UCSD-AML1 (cell line): ENCODE results near the gene KCNJ9.
"Not testable (repeated sequence)": the region's sequence is repeated elsewhere in the genome, so short reads cannot be mapped to it uniquely, and the experiment has no call there.

ENCODE experiments used
- DNase-seq: peaks from one replicate; lab custom pipeline; 2025; ENCODE audit not compliant: unreplicated experiment; lab: John Stamatoyannopoulos, UW

Gene KCNJ9

DNA sequence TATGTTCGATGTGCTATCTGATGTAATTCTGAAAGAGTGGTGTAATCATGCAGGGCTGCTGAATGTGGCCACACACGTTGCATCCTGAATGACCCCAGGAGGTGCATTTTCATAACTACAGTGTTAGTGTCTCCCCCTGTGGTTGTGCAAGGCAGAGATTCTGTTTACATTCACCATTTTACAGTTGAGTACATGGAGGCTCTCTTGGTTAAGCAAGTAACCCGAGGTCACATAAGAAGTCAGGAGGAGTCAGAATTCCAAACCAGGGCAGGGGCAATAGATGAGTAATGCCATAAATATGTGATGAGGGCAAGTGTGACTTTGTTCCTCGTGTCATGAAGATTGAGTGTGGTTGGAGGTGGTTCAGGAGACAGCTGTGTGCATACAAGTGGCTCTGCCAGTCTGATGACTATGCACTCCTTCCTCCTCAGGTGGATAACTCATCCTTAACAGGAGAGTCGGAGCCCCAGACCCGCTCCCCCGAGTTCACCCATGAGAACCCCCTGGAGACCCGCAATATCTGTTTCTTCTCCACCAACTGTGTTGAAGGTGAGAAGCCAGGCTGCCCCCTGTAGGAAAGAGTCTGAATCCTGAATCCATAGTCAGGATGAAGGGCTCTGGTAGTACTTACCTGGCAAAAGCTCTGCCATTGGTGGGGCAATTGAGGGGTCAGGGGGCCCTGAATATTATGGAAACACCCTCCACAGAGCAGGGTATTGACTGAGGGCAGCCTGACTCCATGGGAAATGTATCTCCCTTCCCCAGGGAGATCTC, 43.6 kb downstream of the KCNJ9 start:
- no peak for DNase-seq

DNA sequence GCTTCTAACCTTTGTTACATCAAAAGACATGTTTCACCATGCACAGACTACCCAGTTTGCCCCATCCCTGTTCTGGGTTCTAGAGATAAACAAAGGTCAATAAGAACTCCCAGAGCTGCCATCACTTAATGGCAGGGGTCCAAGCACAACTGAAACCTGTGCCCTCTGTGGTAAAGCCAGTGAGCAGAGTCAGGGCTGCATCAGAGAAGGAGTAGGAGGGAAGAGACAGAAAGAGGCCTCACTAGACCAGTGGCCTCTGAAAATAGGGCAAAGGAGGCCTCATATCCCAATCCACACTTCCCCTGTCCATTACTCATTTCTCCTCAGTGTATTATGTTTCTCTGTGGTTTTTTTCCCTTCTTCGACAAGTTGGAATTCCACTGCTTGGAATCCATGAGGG, 44.4 kb downstream of the KCNJ9 start:
- no peak for DNase-seq

DNA sequence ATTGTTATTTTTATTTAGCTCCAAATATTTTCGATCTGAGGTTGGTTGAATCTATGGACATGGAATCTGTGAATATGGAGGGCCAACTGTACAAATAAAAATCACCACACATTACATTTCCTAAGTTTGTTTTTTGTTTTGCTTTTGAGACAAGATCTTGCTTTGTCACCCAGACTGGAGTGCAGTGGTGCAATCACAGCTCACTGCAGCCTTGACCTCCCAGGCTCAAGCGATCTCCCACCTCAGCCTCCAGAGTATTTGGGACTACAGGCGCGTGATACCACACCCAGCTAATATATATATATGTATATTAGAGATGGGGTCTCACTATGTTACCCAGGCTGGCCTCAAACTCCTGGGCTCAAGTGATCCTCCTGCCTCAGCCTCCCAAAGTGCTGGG, 45.0 kb downstream of the KCNJ9 start:
- not testable (repeated sequence) for DNase-seq

DNA sequence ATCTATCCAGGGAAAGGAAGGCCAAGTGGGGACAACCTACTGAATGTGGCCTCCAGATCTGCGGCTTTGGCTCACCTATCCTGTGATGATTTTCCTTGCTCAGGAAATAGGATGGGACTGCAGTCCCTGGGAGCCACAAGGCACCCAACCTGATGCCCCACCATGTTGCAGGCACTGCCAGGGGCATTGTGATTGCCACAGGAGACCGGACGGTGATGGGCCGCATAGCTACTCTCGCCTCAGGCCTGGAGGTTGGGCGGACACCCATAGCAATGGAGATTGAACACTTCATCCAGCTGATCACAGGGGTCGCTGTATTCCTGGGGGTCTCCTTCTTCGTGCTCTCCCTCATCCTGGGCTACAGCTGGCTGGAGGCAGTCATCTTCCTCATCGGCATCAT, 46.0 kb downstream of the KCNJ9 start:
- DNase-seq: no peak

DNA sequence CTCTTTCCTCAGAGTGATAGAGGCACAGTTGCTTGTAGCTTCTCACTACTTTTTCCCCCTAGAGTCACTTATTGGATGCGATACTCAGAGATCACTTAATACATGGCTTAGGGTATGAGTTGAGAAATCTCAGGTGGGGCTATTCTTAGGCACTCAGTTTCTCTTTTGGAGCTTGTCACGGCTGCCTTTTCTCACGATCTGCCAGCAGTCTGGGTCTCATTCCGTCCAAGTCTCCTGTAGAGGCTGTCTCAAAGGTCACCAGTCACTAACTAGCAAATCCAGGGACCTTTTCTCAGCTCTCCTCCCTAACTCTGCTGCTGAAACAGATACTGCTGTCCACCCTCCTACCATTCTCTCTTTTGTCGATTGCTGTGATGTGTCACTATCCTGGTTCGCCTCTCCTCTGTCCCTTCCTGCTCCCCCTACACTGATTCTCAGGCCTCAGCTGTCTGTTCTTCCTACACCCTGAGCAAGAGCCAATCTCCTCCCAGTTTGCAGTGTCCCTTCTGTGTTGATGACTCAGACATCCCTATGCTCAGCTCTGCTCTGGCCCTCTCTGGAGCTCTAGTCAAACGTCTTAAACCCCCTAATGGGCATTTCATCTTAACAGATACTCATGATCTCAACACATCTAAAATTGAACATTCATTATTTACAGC, 46.7 kb downstream of the KCNJ9 start:
- DNase-seq: no peak

DNA sequence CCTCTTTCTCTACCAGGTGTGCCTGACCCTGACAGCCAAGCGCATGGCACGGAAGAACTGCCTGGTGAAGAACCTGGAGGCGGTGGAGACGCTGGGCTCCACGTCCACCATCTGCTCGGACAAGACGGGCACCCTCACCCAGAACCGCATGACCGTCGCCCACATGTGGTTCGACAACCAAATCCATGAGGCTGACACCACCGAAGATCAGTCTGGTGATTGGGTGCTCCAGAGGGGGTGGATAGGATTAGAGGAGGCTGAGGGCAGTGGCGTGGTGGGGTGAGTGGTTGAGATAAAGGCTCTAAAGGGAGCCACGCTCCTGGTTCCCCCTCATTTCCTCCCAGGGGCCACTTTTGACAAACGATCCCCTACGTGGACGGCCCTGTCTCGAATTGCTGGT, 47.3 kb downstream of the KCNJ9 start:
- DNase-seq: no peak

DNA sequence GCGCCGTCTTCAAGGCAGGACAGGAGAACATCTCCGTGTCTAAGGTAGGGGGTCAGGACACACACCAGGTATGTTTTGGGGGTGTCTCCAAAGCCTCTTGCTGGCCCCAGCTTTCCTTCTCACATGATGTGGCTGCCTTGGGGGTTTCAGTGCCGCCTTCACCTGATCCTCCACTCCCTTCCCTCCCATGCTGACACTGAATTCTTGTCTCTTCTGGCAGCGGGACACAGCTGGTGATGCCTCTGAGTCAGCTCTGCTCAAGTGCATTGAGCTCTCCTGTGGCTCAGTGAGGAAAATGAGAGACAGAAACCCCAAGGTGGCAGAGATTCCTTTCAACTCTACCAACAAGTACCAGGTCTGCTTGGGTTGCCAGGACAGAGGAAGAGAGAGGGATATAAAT, 47.7 kb downstream of the KCNJ9 start:
- no peak for DNase-seq

DNA sequence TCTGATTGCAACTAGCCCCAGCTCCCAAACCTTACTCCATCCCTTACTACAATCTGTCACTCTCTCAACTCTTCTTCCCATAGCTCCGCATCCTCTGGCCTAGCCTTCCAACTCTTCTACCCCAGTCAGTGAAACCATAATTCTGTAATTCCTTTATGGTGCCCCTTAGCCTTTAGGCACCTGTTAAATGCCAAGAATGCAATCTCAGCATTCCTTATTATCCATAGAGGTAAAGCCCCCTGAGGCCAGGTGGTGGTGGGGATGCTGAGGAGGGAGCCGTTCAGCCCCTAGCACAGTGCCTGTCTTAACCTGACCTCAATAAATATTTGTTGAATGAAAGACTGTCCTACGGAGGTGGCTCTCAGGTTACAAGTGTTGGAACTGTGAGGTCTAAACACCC, 48.2 kb downstream of the KCNJ9 start:
- DNase-seq: no peak

DNA sequence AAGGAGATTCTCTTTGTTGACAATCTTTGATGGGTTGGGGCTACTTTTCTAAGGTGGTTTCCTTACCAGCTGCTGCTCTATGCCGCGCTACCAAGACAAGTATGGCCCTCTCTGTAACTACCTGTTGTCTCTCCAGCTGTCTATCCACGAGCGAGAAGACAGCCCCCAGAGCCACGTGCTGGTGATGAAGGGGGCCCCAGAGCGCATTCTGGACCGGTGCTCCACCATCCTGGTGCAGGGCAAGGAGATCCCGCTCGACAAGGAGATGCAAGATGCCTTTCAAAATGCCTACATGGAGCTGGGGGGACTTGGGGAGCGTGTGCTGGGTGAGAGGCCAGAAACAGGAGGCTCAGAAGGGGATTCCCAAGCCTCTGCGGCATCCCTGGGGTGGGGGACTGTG, 48.6 kb downstream of the KCNJ9 start:
- no peak for DNase-seq

DNA sequence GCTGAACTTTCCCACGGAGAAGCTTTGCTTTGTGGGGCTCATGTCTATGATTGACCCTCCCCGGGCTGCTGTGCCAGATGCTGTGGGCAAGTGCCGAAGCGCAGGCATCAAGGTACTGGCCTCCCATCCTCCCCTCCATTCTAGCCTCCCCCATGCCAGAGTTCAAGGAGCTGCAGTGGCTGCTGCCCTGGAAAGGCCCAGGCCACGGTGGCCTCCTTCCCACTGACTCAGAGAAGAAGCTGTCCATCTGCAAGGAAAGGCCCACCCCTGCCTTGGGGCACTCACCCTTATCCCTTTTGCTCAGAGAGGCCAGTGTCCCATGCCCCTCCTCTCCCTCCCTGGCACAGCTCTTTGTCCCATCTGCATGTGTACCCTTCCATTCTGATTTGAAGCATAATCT, 49.1 kb downstream of the KCNJ9 start:
- DNase-seq: no peak

DNA sequence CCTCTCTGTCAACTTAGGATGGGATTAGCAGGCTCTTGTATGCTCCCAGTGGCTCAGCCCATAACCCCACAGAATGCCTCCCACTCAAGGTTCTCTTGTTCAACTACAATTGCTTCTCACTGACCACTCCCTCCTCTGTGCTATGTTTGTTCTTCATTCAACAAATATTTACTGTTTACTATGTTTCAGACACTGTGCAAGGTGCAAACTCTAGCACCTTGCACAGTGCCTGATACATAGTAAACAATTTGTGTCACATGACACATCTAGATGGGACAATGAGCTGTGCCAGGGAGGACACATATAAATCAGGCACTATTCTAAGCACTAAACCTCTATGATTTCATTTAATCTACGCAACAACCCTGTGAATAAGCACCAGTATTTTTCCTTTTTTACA, 49.6 kb downstream of the KCNJ9 start:
- no peak for DNase-seq

DNA sequence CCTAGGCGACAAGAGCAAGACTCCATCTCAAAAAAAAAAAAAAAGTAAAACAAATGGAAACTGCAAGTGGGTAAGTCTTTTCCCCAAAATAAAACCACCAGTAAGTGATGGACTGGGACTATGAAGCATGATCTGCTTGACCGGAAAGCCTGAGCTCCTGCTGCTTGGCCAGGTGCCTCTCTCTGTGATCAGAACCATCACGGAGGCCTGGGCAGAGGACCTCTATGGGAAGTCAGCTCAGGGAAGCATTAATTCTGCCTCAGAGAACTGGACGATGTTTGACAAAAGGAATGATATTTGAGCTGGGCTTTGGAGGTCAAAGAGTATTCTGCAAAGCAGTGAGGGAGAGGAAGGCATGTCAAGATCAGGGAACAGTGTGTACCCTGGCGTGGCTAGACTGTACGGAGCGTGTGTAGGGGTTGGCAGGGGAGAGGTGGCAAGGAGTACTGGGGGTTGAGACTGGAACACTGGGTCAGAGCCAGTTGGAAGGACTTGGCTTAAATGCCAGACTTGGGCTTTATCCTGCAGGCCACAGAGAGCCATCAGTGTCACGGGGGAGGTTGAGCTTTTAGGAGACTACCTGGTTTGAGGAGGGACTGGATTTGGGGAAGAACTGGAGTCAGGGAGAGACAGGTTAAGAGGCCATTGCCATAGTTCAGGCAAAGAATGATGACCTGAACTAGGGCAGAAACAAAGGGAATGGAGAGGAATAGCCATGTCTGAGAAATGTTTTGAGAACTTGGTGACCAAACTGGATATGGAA, 50.6 kb downstream of the KCNJ9 start:
- no peak for DNase-seq

DNA sequence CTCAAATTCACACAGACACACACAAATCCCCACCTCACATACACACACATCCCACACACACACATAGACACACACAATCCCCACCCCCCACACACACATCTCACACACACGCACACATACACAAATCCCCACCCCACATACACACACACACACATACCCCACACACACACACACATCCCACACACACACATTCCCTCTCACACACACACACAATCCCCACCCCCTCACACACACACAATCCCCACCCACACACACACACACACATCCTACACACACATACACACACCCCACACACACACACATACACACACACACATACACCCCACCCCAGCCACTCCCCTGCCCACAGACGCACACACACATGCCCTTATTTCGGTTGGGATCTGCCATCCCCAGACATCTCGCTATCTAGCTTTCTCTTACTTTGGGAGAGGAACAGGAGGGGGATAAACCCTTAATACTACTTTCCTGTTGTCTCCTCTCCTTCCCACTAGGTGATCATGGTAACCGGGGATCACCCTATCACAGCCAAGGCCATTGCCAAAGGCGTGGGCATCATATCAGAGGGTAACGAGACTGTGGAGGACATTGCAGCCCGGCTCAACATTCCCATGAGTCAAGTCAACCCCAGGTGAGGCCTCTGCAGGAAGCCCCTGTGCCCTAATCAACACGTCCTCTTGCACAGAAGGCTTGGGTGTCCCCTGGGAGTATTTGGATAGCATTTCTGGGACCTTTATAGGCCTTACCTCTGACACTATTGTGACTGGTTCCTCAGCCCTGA, 52.8 kb downstream of the KCNJ9 start:
- no peak for DNase-seq

DNA sequence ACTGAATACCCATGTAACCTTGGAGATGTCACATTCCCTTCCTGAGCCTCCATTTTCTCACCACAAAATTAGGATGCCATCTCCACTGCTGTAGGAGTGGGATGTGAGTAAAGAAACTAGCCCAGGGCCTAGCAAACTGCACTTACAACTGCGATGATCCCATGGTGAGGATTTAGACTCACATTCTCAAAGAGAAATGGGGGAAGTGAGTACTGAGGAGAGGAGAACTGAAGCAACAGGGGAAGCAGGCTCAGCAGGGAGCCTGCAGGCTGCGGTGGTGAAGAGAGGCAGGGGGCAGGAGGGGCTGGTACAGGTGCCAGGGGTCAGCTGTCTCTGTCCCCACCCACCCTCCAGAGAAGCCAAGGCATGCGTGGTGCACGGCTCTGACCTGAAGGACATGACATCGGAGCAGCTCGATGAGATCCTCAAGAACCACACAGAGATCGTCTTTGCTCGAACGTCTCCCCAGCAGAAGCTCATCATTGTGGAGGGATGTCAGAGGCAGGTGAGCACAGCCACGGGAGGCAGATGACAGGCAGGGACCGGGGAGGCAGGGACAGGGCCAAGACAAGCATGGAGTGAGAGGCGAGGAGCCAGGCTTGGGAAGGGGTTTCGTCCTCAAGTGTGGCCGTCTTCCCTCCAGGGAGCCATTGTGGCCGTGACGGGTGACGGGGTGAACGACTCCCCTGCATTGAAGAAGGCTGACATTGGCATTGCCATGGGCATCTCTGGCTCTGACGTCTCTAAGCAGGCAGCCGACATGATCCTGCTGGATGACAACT, 53.6 kb downstream of the KCNJ9 start:
- DNase-seq: no peak

DNA sequence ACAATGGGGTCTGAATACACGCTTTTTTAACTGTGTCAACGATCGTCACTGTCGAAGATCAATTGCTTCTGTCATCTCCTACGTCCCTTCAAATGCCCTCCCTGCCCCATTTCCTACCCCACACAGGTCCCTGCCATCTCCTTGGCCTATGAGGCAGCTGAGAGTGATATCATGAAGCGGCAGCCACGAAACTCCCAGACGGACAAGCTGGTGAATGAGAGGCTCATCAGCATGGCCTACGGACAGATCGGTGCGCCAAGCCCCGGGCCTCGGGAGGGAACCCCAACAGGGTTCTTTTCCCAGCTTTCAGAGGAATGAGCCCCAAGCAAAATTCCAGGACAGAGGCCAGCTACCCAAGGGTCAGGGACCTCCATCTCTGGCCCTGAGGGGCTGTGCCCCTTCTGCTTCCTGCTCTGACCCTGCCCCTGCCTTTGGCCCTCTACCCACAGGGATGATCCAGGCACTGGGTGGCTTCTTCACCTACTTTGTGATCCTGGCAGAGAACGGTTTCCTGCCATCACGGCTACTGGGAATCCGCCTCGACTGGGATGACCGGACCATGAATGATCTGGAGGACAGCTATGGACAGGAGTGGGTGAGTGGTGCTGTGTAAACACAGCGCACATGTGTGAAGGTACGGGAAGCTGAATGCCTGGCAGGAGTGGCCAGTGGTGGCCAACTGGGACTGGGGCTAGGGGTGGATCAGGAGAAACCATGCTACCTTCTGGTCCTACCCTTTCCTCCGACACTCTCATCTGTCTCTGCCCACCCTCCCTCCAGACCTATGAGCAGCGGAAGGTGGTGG, 55.0 kb downstream of the KCNJ9 start:
- DNase-seq: no peak

DNA sequence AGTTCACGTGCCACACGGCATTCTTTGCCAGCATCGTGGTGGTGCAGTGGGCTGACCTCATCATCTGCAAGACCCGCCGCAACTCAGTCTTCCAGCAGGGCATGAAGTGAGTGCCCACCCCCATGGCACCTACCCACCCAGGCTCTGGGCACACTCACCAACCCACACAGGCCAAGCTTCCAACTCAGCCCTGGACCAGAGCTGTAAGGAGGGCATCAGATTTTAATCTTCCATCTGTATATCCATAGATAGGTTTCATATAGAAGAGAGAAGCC, 55.5 kb downstream of the KCNJ9 start:
- no peak for DNase-seq

DNA sequence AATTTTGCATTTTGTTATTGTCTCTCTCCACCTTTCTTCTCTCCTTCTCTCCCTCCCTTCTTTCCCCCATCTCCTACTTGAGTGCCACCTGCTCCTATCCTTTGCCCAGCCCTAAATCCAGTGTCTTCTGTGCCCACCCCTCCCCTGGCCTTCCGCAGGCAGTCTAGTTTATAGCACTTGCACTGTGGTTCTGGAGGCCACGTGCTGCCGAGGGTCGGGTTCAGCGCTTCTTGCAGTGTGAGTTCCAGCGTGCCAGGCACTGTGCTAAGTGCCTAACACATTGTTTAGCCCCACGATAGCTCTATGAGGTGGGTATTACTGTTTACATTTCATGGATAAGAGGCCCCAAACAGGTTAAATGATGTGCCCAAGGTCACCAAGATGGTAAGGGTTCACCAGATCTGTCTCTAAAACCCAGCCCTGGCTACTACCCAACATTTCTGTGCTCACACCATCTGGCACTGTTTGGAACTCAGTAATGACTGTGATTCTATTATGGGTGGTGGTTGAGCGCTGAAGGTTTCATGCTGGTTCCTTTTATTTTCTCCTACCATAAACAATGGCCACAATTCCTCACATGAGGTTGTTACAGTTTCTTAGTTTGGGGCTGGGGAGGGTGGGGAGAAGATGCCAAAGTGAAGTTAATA, 56.0 kb downstream of the KCNJ9 start:
- DNase-seq: no peak

DNA sequence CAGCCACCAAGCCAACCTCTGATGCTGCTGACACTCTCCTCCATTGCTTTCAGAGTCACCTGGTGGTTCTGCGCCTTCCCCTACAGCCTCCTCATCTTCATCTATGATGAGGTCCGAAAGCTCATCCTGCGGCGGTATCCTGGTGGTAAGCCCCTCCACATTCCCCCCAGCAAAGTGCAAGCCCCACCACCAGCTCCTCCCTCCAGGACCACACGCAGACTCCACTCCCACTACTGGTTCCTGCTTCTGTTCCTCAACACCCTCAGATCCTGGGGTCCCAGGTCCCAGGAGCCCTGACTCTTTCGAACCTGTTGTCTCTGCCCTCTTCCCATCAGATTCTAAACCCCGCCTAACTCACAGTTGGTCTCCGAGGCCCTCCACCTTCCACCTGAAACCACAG, 58.5 kb downstream of the KCNJ9 start:
- DNase-seq: no peak
